H9 (cell line): ENCODE data around the gene POT1. TPM values are rescaled to one million over a fixed set of nuclear protein-coding genes. Genes with fewer than 3 reads are reported as not detected.

Source experiments
- DNase-seq: peaks from one replicate; pipeline ENCODE4 v3.0.0-alpha.2; 2017
- H2AFZ ChIP-seq: one replicate; pipeline ENCODE4 v1.6.1; 2013; ENCODE audit warnings: mild to moderate bottlenecking, low read length, control low read depth, moderate library complexity
- H2AK5ac ChIP-seq: 2 replicates; pipeline ENCODE4 v1.6.1; 2013; ENCODE audit warnings: low read length, control low read depth, mixed read lengths; ENCODE audit not compliant: insufficient read length
- H2BK120ac ChIP-seq: one replicate; pipeline ENCODE4 v1.6.1; 2013; ENCODE audit warnings: low read depth, mild to moderate bottlenecking, low read length, control low read depth, inconsistent platforms; ENCODE audit not compliant: poor library complexity, severe bottlenecking
- H2BK12ac ChIP-seq: 2 replicates; pipeline ENCODE4 v1.6.1; 2013; ENCODE audit warnings: low read length, control low read depth, mixed read lengths, low read depth; ENCODE audit not compliant: insufficient read length
- H2BK15ac ChIP-seq: 2 replicates; pipeline ENCODE4 v1.6.1; 2013; ENCODE audit warnings: low read depth, low read length, control low read depth
- H2BK20ac ChIP-seq: one replicate; pipeline ENCODE4 v1.6.1; 2013; ENCODE audit warnings: low read depth, mild to moderate bottlenecking, low read length, control low read depth, inconsistent platforms; ENCODE audit not compliant: poor library complexity, severe bottlenecking
- H2BK5ac ChIP-seq: 2 replicates; pipeline ENCODE4 v1.6.1; 2013; ENCODE audit warnings: low read length, control low read depth, mixed read lengths; ENCODE audit not compliant: insufficient read length
- H3K14ac ChIP-seq: 2 replicates; pipeline ENCODE4 v1.6.1; 2013; ENCODE audit warnings: low read length, control low read depth; ENCODE audit not compliant: insufficient read depth
- H3K18ac ChIP-seq: 2 replicates; pipeline ENCODE4 v1.6.1; 2013; ENCODE audit warnings: low read depth, mild to moderate bottlenecking, mixed read lengths, low read length, control low read depth; ENCODE audit not compliant: insufficient read length
- H3K23ac ChIP-seq: 2 replicates; pipeline ENCODE4 v1.6.1; 2013; ENCODE audit warnings: low read length, control low read depth, mixed read lengths, low read depth; ENCODE audit not compliant: insufficient read length
- H3K23me2 ChIP-seq: 2 replicates; pipeline ENCODE4 v1.6.1; 2013; ENCODE audit warnings: low read depth, mild to moderate bottlenecking, mixed read lengths, low read length, control low read depth; ENCODE audit not compliant: insufficient read length, poor library complexity, severe bottlenecking
- H3K27ac ChIP-seq: 2 replicates; pipeline ENCODE4 v1.5.1; 2013; ENCODE audit warnings: low read length, control low read depth, mixed read lengths, low read depth; ENCODE audit not compliant: insufficient read length
- H3K27me3 ChIP-seq: 2 replicates; pipeline ENCODE4 v1.6.1; 2013; ENCODE audit warnings: low read length, control low read depth, inconsistent platforms; ENCODE audit not compliant: insufficient read depth
- H3K4ac ChIP-seq: 2 replicates; pipeline ENCODE4 v1.6.1; 2013; ENCODE audit warnings: low read depth, mild to moderate bottlenecking, control low read depth, inconsistent platforms, low read length, moderate library complexity
- H3K4me1 ChIP-seq: 2 replicates; pipeline ENCODE4 v1.6.1; 2013; ENCODE audit warnings: low read length, control low read depth, inconsistent platforms; ENCODE audit not compliant: insufficient read depth
- H3K4me2 ChIP-seq: 2 replicates; pipeline ENCODE4 v1.6.1; 2013; ENCODE audit warnings: low read length, control low read depth, mixed read lengths; ENCODE audit not compliant: insufficient read length, insufficient read depth
- H3K56ac ChIP-seq: 2 replicates; pipeline ENCODE4 v1.6.1; 2013; ENCODE audit warnings: low read depth, mild to moderate bottlenecking, mixed read lengths, low read length, control low read depth; ENCODE audit not compliant: insufficient read length
- H3K79me1 ChIP-seq: 2 replicates; pipeline ENCODE4 v1.6.1; 2013; ENCODE audit warnings: low read depth, mild to moderate bottlenecking, moderate library complexity, low read length, control low read depth, inconsistent platforms; ENCODE audit not compliant: insufficient read depth, poor library complexity, severe bottlenecking
- H3K79me2 ChIP-seq: 2 replicates; pipeline ENCODE4 v1.6.1; 2013; ENCODE audit warnings: low read length, control low read depth, inconsistent platforms; ENCODE audit not compliant: insufficient read depth
- H3K9ac ChIP-seq: 2 replicates; pipeline ENCODE4 v1.6.1; 2013; ENCODE audit warnings: low read length, control low read depth, mixed read lengths; ENCODE audit not compliant: insufficient read length; ENCODE audit errors: extremely low read depth
- H3K9me3 ChIP-seq: one replicate; pipeline ENCODE4 v1.6.1; 2013; ENCODE audit warnings: low read depth, low read length, inconsistent platforms; ENCODE audit not compliant: control insufficient read depth
- H3T11ph ChIP-seq: one replicate; pipeline ENCODE4 v1.6.1; 2013; ENCODE audit warnings: mild to moderate bottlenecking, low read length, control low read depth, inconsistent platforms
- H4K20me1 ChIP-seq: one replicate; pipeline ENCODE4 v1.6.1; 2013; ENCODE audit not compliant: control insufficient read depth, insufficient read length, insufficient read depth
- H4K5ac ChIP-seq: 2 replicates; pipeline ENCODE4 v1.6.1; 2013; ENCODE audit warnings: low read depth, mild to moderate bottlenecking, mixed read lengths, low read length, control low read depth; ENCODE audit not compliant: insufficient read length
- H4K8ac ChIP-seq: replicated peaks from 2 replicates; pipeline ENCODE4 v1.6.1; 2013; ENCODE audit warnings: low read length, control low read depth, mixed read lengths, low read depth; ENCODE audit not compliant: insufficient read length
- H4K91ac ChIP-seq: 2 replicates; pipeline ENCODE4 v1.6.1; 2013; ENCODE audit warnings: low read depth, mild to moderate bottlenecking, moderate library complexity, mixed read lengths, low read length, control low read depth; ENCODE audit not compliant: insufficient read length
- H3K27ac Mint-ChIP-seq, 3 experiments: 2 replicates in 2 of 3; 3 replicates in 1 of 3; pipeline ENCODE4 v1.8.0; 2020 to 2021; ENCODE audit warnings: mixed read lengths in 3 of 3, mild to moderate bottlenecking in 1 of 3, moderate library complexity in 1 of 3
- H3K27me3 Mint-ChIP-seq: 2 replicates; pipeline ENCODE4 v1.8.0; 2021; ENCODE audit warnings: low read depth, mild to moderate bottlenecking, moderate library complexity, mixed read lengths
- H3K36me3 Mint-ChIP-seq, 3 experiments: 2 replicates in 2 of 3; 3 replicates in 1 of 3; pipeline ENCODE4 v1.8.0; 2020 to 2021; ENCODE audit warnings: low read depth in 3 of 3, mixed read lengths in 3 of 3; ENCODE audit not compliant: insufficient read depth in 1 of 3
- H3K4me1 Mint-ChIP-seq, 2 experiments: 2 replicates each; pipeline ENCODE4 v1.8.0; 2020; ENCODE audit warnings: mixed read lengths in 2 of 2
- H3K4me3 Mint-ChIP-seq, 2 experiments: 2 replicates in 1 of 2; 3 replicates in 1 of 2; pipeline ENCODE4 v1.8.0; 2020 to 2021; ENCODE audit warnings: mild to moderate bottlenecking in 2 of 2, mixed read lengths in 2 of 2, moderate library complexity in 1 of 2
- H3K9me3 Mint-ChIP-seq, 2 experiments: 2 replicates in 1 of 2; 3 replicates in 1 of 2; pipeline ENCODE4 v1.8.0; 2020; ENCODE audit warnings: mild to moderate bottlenecking in 2 of 2, mixed read lengths in 2 of 2, moderate library complexity in 1 of 2
- CTCF ChIP-seq: fragments of 200-600 bp; sonication (generic); conservative IDR thresholded peaks from 3 replicates; pipeline ENCODE4 v1.8.0; 2021; ENCODE audit warnings: antibody characterized with exemption, mild to moderate bottlenecking
- WGBS: extraction: QIAGEN DNeasy Blood & Tissue Kit; methylation state at CpG from one replicate; pipeline ENCODE4 v1.1.7; 2013; ENCODE audit warnings: missing lambda C conversion rate, low lambda C conversion rate, mixed read lengths; ENCODE audit not compliant: insufficient read length; ENCODE audit errors: extremely low coverage; 5-methylcytosine and 5-hydroxymethylcytosine counted together
- total RNA-seq: library from RNA; stranded (reverse); gene quantifications from 2 replicates; pipeline ENCODE4 v1.2.1, GENCODE V29; 2021

The POT1 gene
- total RNA-seq, 1 experiment from 2014 or later, result 23.4 TPM

GRCh38 chr7:124881981-124882380 is 47.6 kb downstream of the POT1 start:
- Histone ChIP-seq H3K18ac (no peak overlapping the region), H2BK12ac (no peak overlapping the region), H3K14ac (no peak overlapping the region), H3T11ph (no peak overlapping the region), H3K56ac (no peak overlapping the region), H3K27me3 (no peaks in the 10 kb centered on the region), H4K91ac (no peak overlapping the region), H4K8ac (no peak overlapping the region), H3K23ac (no peak overlapping the region), H3K4me2 (no peak overlapping the region), H2AK5ac (no peak overlapping the region), H2BK20ac (no peak overlapping the region), H4K5ac (no peak overlapping the region), H2AFZ (no peak overlapping the region), H3K23me2 (no peaks in the 10 kb centered on the region), H2BK120ac (no peak overlapping the region), H3K4me1 (no peaks in the 10 kb centered on the region), H3K9ac (no peak overlapping the region), H3K4ac (no peak overlapping the region), H3K79me2 (no peaks in the 10 kb centered on the region), H2BK5ac (no peak overlapping the region), H4K20me1 (no peaks in the 10 kb centered on the region), H3K79me1 (no peaks in the 10 kb centered on the region), H3K27ac (no peak overlapping the region), H3K9me3 (no peaks in the 10 kb centered on the region), H2BK15ac (no peak overlapping the region)
- Mint-ChIP-seq H3K4me3 (no peak overlapping the region), H3K4me1 (no peaks in the 10 kb centered on the region), H3K27me3 (no peaks in the 10 kb centered on the region), H3K27ac (no peak overlapping the region), H3K36me3 (no peaks in the 10 kb centered on the region), H3K9me3 (no peaks in the 10 kb centered on the region)
- TF ChIP-seq CTCF, result no peak
- no peak for DNase-seq
- WGBS, result no CpG with 5 or more reads among the region's 1 CpG
